AG09309 (cell line): ENCODE measurements around the gene LCE1F.

ENCODE experiments used
- DNase-seq: peaks from one replicate; pipeline ENCODE4 v3.0.0-alpha.2; 2010; ENCODE audit warnings: low read depth
- H3K4me3 ChIP-seq: 2 replicates; pipeline ENCODE4 v1.5.1; 2011; ENCODE audit warnings: mild to moderate bottlenecking, low read depth, low read length, moderate library complexity; ENCODE audit not compliant: control insufficient read depth
- CTCF ChIP-seq: IDR thresholded peaks from 2 replicates; pipeline ENCODE4 v1.5.1; 2011; ENCODE audit warnings: mild to moderate bottlenecking, low read depth, low read length, inconsistent platforms; ENCODE audit not compliant: insufficient read depth, control insufficient read depth; ENCODE audit errors: missing control alignments

The LCE1F gene

GRCh38 chr1:152795686-152796085, 20.7 kb downstream of the LCE1F start:
- H3K4me3 ChIP-seq = no peak overlapping the region
- DNase-seq = no peak
- no peak for TF ChIP-seq CTCF

- no peak for TF ChIP-seq CTCF
- DNase-seq = no peak
Observed at GRCh38 chr1:152796421-152796820, 21.5 kb downstream of the LCE1F start, which contains the start of gene LCE1D. Gene LCE1D, plus strand, starts transcription at chr1:152796721. Its CDS starts 1,074 bp downstream, at chr1:152797795.

GRCh38 chr1:152801333-152801732, 26.4 kb downstream of the LCE1F start:
- H3K4me3 ChIP-seq = no peak overlapping the region
- DNase-seq = no peak
- TF ChIP-seq CTCF = no peak

More at GRCh38 chr1:152796421-152796820, 21.5 kb downstream of the LCE1F start, which contains the start of gene LCE1D:
- no peak within 1 kb of the TSS for H3K4me3 ChIP-seq

- H3K4me3 ChIP-seq = no peak within 1 kb of the TSS
- no peak for DNase-seq
- no peak for TF ChIP-seq CTCF
Observed at GRCh38 chr1:152806576-152806975, 31.6 kb downstream of the LCE1F start, which contains the start of gene LCE1C. Gene LCE1C, minus strand, starts transcription at chr1:152806651. Its CDS starts 1,173 bp downstream, at chr1:152805478.

GRCh38 chr1:152811050-152811449, 36.1 kb downstream of the LCE1F start:
- TF ChIP-seq CTCF = no peak
- no peak overlapping the region for H3K4me3 ChIP-seq
- no peak for DNase-seq

GRCh38 chr1:152811671-152812070, 36.7 kb downstream of the LCE1F start, which contains the start of gene LCE1B:
Gene LCE1B, plus strand, starts transcription at chr1:152811971. Its CDS starts 476 bp downstream, at chr1:152812447.
- TF ChIP-seq CTCF = no peak
- DNase-seq = no peak

More at GRCh38 chr1:152811671-152812070, 36.7 kb downstream of the LCE1F start, which contains the start of gene LCE1B:
- no peak within 1 kb of the TSS for H3K4me3 ChIP-seq
